GM21526 (cell line): ENCODE results near the gene YTHDF2.
"Not testable (repeated sequence)": the region's sequence is repeated elsewhere in the genome, so short reads cannot be mapped to it uniquely, and the experiment has no call there.

ENCODE experiments used
- ATAC-seq: cut with Tn5 transposase; IDR thresholded peaks from one replicate; pipeline ENCODE4 v1.9.1; 2021; ENCODE audit warnings: moderate library complexity; ENCODE audit not compliant: unreplicated experiment, low FRiP score

Gene YTHDF2

DNA sequence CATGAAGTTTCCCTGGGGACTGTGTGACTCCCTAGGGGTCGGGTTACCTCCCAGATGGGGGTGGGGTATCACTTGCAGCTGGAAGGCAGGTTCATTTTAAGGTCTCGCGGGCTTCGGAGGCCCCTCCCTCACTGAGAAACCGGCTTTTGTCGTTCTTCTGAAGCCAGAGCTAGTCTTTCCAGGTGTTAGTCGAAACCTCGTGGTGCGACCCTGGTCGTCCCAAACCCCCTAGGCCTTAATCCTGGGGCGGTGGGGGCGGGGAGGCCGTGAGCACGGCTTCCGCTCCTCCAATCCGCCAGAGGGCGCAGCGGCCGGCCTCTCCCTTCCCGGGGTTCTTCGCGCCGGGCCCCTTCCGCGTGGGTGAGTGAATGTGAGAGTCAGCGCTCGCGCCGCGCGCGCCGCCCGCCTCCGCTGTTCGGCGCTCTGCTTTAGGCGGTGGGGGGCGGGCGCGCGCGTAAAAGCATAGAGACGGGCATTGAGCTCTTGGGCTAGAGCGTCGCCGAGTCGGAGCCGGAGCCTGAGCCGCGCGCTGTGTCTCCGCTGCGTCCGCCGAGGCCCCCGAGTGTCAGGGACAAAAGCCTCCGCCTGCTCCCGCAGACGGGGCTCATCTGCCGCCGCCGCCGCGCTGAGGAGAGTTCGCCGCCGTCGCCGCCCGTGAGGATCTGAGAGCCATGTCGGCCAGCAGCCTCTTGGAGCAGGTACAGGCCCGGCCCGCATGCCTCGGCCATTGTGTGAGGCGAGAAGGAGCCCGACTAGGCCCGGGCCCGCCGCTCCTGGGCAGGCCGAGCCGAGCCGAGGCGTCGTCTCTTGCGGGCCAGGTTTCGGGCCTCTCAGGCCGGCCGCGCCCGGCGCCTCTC lies at the start of gene YTHDF2:
Gene YTHDF2 (plus strand): TSS at position 491 of the 857 bp plus-strand sequence. CDS start 181 bp downstream, at position 672.
- ATAC-seq: peak; percentile 76

DNA sequence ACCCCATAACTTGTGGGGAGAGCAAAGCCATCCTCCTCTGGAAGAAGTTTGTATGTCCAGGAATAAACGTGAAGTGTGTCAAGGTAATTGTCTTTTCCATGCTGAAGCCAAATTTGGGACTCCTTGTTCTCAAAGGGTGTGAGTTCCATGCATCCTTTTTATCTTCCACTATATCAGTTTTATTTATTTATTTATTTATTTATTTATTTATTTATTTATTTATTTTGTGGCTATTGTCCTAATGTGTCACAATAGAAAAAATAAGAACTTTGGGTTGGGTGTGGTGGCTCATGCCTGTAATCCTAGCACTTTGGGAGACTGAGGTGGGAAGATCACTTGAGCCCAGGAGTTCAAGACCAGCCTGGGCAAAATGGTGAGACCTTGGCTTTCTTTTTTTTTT lies 45.1 kb upstream of the YTHDF2 start:
- not testable (repeated sequence) for ATAC-seq

DNA sequence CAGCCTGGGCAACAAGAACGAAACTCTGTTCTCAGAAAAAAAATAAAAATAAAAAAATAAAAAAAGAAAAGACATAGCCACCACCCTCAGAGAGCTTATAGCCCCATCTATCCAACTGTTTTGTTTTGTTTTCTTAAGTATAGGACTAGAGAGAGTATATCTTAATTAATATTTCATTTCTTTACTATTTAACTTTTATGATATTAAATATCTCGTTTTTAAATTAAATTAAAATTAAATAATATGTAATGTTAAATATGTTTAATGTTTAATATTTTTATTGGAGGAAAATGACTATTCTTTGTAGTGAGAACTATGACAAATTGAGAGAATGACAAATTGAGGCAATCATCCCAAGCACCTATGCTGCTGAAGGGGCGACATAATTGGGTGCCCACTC lies 33.1 kb upstream of the YTHDF2 start:
- ATAC-seq: no peak

DNA sequence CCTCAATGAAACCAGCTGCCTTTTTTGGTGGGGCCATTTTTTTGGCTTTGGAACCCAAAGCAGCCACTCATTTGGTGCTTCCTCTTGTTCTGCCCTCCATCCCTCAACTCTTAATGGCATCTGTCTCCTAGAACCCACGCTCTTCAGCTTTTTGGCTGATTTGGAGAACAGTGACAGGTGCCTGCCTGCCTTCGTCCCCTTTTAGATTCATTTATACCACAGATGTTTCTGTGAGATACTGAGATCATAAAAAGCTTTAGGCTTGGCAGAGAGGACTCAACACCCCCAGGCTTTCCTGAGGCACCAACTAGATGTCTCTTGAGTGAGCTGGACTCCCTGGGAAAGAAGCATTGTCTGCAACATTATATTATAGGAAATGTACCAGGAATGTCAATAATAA lies 20.4 kb upstream of the YTHDF2 start:
- no peak for ATAC-seq

DNA sequence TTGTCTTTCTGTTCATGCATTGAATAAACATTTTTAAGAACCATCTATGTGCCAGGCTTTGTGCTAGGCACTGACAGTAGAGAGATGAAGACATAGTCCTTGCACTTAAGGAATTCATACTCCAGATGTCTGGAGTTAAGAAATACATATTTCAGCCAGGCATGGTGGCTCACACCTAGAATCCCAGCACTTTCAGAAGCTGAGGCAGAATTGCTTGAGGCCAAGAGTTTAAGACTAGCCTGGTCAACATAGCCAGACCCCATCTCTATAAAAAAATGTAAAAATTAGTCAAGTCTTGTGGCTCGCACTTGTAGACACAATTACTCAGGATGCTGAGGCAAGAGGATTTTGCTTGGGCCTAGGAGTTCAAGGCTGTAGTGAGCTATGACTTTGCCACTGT lies 18.6 kb upstream of the YTHDF2 start:
- no peak for ATAC-seq

DNA sequence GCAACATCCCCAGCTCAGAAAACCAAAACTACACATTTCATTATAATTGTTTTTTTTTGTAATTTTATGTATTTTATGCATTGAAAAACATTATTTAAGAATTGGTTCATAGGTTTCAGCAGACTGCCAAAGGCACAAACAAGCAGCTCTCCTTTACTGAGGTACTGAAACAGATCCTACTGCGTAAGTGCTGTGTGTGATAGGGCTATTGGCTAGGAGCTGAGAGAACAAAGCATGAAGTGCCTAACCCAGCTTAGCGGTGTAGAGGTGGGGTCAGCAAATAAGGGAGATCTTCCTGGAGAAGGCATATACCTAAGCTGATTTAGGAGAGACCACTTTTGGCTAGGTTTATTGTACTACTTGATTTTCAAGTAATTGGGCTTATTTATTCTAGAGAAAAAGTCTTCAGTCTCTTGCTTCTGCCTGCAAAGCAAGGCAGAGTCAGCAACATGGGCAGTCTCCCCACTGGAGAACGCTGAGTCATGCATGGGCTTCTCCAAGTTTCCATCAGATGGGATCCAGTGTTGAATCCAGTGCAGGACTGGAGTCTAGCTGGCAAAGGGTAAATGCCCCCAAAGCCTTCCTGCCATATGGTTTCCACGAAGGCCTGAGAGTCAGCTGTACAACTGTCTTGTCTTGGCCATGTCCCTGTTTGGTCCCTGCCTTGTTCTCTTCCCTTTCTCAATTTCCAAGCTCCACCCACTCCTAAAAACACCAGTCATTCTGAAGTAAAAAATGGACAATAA lies 18.0 kb upstream of the YTHDF2 start:
- no peak for ATAC-seq

DNA sequence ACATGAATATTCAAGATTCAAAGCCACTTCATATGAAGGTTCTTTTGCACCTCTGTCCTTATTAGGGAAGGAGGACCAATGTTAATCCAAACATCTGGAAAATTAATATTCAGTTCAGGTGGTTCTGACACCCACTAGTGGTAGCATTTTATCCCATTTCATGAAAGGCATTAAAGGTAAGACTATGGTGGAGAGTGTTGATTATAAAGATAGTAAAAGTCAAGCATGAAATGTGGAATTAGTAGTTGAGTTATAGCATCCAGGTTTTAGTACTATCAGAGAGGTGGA lies 17.5 kb upstream of the YTHDF2 start:
- no peak for ATAC-seq

DNA sequence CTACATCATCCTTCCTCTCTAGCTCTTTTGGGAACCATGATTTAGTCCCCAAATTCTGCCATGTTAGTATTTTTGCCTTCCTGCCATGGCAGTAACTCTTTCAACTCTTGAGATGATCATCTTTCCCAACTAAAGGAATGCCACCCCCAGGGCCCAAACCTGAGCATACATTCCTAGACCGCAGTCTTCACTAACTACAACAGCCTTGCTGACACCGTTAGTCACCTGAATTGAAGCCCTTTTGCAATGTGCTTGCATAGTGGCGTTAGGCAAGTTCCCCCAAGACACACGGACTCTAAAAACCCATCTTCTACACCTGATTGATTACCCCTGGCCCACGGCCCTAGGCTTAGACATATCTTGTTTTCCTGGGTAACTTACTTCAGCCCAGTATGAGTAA lies 16.4 kb upstream of the YTHDF2 start:
- no peak for ATAC-seq

DNA sequence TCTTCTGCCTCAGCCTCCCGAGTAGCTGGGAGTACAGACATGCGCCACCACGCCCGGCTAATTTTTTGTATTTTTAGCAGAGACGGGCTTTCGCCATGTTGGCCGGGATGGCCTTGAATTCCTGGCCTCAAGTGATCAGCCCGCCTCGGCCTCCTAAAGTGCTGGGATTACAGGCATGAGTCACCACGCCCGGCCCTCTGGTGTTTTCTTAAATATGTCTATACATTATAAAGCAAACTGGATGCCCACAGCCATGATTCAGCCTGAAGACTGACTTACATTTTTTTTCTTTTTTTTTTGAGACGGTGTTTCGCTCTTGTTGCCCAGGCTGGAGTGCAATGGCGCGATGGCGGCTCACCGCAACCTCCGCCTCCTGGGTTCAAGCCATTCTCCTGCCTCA lies 14.8 kb upstream of the YTHDF2 start:
- ATAC-seq: not testable (repeated sequence)

DNA sequence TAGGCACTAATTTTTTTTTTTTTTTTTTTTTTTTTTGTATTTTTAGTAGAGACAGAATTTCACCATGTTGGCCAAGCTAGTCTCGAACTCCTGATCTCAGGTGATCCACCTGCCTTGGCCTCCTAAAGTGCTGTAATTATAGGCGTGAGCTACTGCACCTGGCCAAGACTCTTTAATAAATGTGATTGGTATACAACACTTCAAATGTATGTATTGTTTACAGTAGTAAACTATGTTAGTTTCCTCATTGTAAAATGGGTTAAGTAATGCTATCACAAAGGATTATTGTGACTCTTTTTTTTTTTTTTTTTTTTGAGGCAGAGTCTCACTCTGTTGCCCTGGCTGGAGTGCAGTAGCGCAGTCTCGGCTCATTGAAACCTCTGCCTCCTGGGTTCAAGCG lies 11.4 kb upstream of the YTHDF2 start:
- not testable (repeated sequence) for ATAC-seq

DNA sequence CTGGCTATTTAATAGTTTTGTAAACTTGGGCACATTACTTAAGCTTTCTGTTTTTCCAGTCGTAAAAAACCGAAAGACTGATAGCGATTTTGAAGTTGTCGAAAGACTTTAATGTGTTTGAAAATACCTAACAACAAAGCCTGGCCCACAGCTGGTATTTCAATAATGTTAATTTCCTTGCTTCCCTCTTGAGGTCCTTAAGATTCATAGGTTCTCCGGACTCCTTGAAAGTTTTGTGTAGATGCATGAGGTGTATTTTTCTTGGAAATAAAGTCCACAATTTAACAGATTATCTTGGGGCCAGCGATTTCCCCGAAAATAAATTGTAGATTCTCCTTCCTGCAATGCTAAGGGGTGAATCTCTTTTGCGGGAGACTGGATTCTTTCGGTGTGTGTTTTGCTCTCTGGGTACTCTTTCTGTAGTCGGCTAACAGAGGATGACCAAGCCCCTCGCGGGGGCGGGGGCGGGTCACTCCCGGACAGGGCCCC lies 735 bp upstream of the YTHDF2 start:
- ATAC-seq: no peak

DNA sequence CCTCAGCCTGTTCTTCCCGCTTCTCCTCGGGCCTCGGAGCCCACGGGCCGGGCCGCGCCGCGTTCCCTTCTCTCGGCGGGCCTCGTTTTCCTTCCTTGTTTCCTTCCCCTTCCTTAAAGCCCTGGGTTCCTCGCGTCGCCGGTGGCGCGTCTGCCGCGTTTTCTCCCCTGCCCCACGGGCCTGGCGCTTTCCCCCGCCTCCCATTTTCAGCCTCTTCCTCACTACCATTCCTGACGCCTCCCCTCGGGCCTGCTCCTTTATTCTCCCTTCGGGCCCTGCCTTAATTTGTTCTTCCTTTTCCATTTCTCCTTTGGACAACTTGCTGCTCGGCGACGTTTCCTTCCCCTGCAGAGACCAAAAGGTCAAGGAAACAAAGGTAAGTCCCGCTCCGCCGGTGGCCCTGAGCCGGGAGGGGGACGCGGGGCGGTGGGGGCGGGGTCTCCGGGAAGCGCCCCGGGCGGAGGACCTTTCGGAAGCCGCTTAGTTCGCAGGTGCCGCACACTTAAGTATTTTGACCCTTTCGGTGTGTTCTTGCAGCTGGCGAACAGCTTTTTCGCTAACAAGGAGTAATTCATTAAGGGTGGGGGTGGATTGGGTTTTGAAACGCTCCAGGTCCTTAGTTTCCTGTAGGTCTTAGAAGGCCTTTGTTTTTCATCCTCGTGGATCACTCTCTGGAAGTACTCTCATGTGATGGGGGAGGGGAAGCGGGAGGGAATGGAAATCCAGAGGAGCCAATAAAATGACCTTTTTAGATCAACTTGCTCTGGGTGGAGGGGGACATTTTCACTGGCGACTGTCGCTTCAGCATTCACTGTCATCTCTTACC lies 780 bp downstream of the YTHDF2 start:
- ATAC-seq: peak; percentile 16

DNA sequence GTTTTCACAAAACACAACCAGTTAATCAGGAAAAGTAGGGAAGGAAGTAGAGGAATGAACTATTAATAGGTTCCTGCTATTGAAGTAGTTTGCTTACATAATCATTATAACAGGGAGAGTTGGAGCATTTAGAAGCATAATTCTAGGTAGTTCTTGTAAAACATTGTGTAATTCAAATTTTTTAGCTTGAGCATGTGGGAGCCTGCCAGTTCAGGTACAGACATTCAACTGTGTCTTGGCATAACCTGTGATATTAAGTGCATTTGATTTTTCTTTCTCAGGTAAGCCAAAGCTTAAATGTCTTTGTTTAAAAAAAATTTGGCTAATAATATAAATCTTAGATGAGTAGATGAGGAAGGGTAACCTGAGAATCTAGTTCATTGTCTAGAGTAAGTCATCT lies 3.4 kb downstream of the YTHDF2 start:
- no peak for ATAC-seq

DNA sequence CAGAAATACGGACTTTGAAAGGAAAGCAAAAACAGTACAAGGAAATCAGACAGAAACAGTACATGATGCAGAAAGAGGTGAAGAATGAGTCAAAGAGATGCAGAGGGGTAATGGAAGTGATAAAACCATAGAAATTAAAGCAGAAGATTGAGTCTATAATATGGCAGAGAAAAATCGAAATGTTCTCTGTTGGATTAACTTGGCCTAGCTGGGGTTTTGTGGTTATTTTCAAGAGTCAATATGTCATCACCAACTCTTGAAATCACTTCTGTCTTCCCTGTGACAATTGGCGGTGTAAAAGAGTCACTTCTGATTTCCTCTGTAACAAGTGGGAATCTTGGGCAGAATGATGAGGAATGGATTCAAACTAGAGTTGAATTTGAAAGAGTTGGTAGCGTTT lies 7.4 kb downstream of the YTHDF2 start:
- ATAC-seq: no peak

DNA sequence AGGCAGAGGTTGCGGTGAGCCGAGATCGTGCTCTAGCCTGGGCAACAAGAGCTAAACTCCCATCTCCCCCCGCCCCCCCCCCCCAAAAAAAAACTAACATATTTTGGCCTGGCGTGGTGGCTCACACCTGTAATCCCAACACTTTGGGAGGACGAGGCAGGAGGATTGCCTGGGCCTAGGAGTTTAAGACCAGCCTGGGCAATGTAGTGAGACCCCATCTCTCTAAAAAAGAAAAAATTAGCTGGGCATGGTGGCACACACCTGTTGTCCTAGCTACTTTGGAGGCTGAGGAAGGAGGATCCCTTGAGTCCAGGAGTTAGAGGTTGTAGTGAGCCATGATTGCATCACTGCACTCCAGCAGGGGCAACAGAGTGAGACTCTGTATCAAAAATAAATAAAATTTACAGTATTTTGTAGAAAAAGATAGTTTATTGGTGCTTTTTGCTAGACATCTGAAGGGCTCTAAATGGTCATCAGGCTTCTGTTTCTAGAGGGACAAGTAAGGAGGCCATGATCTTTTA lies 9.0 kb downstream of the YTHDF2 start:
- ATAC-seq: no peak

DNA sequence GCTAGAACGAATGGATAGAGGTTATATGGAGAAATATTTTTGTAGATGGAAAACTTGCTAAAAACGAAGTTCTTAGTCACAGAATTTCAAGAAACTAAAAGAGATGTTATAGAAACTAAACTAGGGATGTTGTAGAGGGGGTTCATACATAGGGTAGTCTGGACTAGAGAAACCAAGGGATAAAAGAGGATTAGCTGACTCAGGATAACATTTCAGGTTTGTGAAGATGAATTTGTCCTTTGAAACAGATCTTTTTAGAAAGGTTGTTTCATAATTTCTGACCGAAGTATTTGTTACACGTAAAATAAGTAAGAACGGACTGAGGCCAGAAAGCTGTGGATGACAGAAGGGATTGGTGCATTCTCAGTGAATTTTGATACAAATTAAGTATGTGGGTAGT lies 13.6 kb downstream of the YTHDF2 start:
- no peak for ATAC-seq

DNA sequence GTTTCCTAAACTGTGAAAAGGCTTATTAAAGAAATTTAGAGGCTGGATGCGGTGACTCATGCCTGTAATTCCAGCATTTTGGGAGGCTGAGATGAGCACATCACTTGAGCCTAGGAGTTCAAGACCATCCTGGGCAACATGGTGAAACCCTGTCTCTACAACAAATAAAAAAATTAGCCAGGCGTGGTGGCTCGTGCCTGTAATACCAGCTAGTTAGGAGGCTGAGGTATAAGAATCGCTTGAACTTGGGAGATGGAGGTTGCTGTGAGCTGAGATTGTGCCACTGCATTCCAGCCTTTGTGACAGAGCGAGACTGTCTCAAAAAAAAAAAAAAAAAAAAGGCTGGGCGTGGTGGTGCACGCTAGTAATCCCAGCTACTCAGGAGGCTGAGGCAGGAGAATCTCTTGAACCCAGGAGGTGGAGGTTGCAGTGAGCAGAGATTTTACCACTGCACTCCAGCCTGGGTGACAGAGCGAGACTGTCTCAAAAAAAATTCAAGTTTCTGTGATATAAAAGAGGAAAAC lies 14.1 kb downstream of the YTHDF2 start:
- ATAC-seq: not testable (repeated sequence)

DNA sequence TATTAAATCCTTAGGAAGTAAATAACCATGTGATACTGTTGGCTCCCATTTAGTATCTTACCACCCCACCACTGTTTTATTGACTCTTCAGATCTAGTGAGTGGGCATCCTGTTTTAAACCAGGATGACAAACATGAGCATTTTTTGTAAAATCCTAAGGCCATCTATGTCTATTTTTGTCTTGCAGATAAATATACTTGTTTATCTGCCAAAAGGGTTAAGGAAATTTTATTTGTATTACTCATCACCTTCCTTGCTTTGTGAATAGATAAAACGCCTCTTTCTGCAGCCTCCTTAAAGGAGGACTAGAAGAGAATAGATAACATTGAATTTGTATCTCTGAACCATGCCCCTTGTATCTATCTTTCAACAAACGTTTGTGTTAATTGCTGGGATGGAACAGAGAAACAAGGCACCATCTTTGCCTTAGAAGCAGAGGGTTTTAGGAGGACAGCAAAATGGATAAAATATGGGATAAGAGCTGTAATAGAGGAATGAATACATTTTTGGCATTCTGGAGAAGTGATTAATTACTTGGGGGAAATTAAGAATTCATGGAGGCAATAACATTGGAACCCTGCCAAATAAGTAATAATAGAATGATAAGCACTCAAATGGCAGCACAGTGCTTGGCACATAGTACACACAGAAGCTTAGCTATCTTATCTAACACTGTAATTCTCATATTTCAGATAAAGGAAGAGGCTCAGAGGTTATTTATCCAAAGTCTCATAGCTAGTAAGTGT lies 14.7 kb downstream of the YTHDF2 start:
- ATAC-seq: no peak

DNA sequence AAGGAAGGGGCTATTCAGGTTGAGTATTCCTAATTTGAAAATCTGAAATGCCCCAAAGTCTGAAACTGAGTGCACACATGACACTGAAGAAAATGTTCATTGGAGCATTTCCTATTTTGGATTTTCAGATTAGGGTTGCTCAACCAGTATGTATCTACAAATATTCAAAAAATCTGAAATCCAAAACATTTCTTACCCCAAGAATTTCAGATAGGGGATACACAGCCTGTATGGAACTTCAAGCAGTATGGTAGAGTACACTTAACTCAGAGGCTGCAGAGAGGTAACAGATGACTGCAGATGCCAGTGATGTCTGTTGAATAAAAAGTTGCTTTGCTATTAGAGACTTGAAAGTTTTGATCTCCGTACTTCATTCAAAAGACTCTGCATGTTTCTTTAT lies 19.0 kb downstream of the YTHDF2 start:
- no peak for ATAC-seq

DNA sequence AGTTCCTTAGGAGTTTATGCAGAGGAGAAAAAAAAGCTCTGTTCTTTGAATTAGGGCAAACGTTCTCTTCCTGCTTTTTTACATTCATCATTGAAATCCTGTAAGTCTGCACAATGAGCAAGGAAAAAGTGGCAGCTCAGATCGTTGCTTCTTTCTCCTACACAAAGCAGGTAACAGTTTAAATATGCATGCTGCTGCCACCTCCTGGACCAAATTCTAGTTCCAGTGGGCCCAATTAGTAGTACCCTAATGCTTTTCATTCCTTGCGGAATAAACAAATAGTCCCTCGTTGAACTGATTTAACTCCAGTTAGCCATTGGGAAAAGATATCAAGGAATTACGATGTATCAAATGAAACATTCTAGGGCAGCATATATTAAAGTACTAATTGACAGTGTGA lies 20.1 kb downstream of the YTHDF2 start:
- ATAC-seq: no peak
